GM13976 (cell line): Measurements from ENCODE around the gene GZMA.
"Not testable (repeated sequence)": the region's sequence is repeated elsewhere in the genome, so short reads cannot be mapped to it uniquely, and the experiment has no call there.

Experiments
- DNase-seq: peaks from one replicate; pipeline ENCODE4 v3.0.0; 2012; ENCODE audit warnings: low spot score
- CTCF ChIP-seq: IDR thresholded peaks from 2 replicates; pipeline ENCODE4 v1.5.1; 2012; ENCODE audit warnings: borderline replicate concordance, mild to moderate bottlenecking; ENCODE audit not compliant: insufficient read depth; ENCODE audit errors: extremely low read depth, missing control alignments, control extremely low read depth
- in situ Hi-C: fragments of 300-500 bp; cut with MboI; formaldehyde crosslinking; loops from one replicate; pipeline ENCODE4 v1.12.0; 2022; ENCODE audit warnings: low sequenced_read_pairs, mixed read lengths, inconsistent platforms; ENCODE audit not compliant: unreplicated experiment

Gene GZMA

GRCh38 chr5:55096182-55096581 is 6.3 kb upstream of the GZMA start:
- no peak for TF ChIP-seq CTCF
- no peak for DNase-seq
- in situ Hi-C loops = no loop called here

GRCh38 chr5:55096861-55097260 is 5.6 kb upstream of the GZMA start:
- no peak for TF ChIP-seq CTCF
- in situ Hi-C loops = no loop called here
- no peak for DNase-seq

- in situ Hi-C loops, DNase-seq: not testable (repeated sequence)
Observed at GRCh38 chr5:55101148-55101547, 1.3 kb upstream of the GZMA start.

DNA sequence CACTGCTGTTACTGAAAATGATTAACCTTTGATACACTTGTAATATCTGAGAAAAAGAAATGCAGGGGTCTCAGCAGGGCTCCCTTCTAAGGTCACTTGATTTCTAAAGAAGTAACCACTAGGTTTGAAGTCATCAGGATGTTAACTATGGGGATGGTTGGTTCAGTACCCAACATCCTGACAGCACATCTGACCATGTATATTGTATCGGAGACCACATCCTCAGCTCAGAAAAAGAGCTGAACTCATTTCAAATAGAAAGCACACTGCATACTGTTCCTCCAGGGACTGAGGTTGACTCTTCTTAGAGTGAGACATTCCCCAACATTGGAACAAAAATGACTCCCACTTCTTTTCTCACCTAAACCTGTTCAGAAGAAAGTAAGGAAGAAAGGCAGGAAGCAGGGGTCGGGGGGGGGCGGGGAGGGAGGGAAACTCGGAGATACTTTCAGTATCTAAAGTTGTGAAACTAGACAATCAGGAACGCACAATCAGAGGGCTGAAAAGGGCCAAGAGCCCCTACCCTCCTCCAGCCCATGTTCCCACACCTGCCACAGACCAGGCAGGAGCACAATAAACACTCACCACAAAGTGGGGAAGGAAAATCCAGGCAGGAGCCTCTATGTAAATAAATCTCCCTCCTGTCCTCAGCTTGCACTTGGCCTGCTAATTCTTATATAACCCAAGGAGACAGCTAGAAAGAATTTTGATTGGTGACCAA is 730 bp upstream of the GZMA start:
- DNase-seq = no peak
- no peak for TF ChIP-seq CTCF
- in situ Hi-C loops = no loop called here

DNA sequence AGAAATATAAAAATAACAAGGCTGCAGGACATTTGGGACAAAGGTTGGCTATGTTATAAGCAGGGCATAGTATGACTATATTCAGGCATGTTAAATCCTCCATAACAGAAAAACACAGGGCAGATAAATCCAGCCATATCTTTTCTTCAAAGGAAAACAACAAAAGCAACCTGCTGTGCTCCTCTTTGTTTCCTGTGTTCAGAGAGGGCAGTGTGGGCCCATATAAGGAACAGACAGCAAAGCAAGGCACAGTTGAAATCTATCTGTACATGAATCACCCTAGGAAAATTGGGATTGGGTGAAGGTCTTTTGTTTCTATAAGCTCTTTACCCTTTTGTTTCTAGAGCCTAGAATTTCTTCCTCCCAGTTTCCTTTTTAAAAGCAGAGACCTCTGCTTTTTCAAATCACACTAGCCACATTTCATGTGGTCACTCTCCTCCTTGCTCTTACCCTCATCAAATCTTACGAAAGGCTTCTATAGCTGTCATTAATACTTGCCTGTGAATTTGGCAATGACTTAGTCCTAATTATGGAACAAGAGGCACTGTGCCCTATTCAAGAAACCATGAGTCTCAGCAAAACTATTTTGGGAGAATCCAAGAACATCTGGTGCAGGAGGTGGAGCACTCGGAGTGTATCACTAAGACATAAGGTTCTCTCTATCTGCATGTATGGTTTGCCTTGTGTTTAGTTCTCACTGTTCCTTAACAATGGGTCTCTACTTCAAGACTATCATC is 1.8 kb downstream of the GZMA start:
- no peak for DNase-seq
- TF ChIP-seq CTCF = no peak
- in situ Hi-C loops = no loop called here

- DNase-seq = no peak
- TF ChIP-seq CTCF = no peak
- in situ Hi-C loops = no loop called here
Observed at GRCh38 chr5:55104946-55105701, 2.7 kb downstream of the GZMA start.

DNA sequence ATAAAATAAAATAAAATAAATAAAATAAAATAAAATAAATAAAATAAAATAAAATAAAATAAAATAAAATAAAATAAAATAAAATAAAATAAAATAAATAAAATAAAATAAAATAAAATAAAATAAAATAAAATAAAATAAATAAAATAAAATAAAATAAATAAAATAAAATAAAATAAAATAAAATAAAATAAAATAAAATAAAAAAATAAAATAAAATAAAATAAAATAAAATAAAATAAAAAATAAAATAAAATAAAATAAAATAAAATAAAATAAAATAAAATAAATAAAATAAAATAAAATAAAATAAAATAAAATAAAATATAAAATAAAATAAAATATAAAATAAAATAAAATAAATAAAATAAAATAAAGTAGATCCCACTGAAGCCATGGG is 3.5 kb downstream of the GZMA start:
- in situ Hi-C loops, DNase-seq: not testable (repeated sequence)
